CD4-positive, alpha-beta T cell (primary cell): ENCODE results near the gene SLC9A4. TPM values are rescaled to one million over a fixed set of nuclear protein-coding genes. Genes with fewer than 3 reads are reported as not detected.

Experiments
- ATAC-seq: fragments of 200-7000 bp; cut with Tn5 transposase; one replicate; pipeline ENCODE4 v1.10.0; 2022; ENCODE audit warnings: mild to moderate bottlenecking; ENCODE audit not compliant: poor library complexity
- CTCF ChIA-PET: fragments of 350-600 bp; sonication (Branson Sonifier 250); formaldehyde crosslinking; loops from one replicate; lab custom pipeline; 2021; ENCODE audit warnings: antibody characterized with exemption, inconsistent platforms; lab: Charles Lee
- POLR2A ChIA-PET: fragments of 350-600 bp; sonication (Branson Sonifier 250); formaldehyde crosslinking; loops from one replicate; lab custom pipeline; 2021; ENCODE audit warnings: antibody characterized with exemption, inconsistent platforms; lab: Charles Lee
- DNase-seq, 14 experiments: peaks; one replicate each; pipeline ENCODE4 v3.0.0-alpha.2; 2013 to 2020; ENCODE audit warnings: mixed read lengths in 2 of 14
- H3K27ac ChIP-seq, 2 donors: one replicate each; pipeline versions ENCODE4 v1.5.1 to v1.7.0; 2013; ENCODE audit warnings: low read length in 2 of 2, low read depth in 1 of 2, mild to moderate bottlenecking in 1 of 2
- H3K27me3 ChIP-seq, 2 experiments: 1 replicate in 1 of 2; 2 replicates in 1 of 2; pipeline versions ENCODE4 v1.6.1 to v1.7.0; 2013; ENCODE audit warnings: low read length in 2 of 2, control low read depth in 1 of 2, mild to moderate bottlenecking in 1 of 2, moderate library complexity in 1 of 2; ENCODE audit not compliant: insufficient read depth in 2 of 2, control insufficient read depth in 1 of 2
- H3K36me3 ChIP-seq: one replicate; pipeline ENCODE4 v1.6.1; 2013; ENCODE audit warnings: low read length, control low read depth; ENCODE audit not compliant: insufficient read depth
- H3K4me1 ChIP-seq: one replicate; pipeline ENCODE4 v1.6.1; 2013; ENCODE audit warnings: low read length, control low read depth; ENCODE audit not compliant: insufficient read depth
- H3K4me3 ChIP-seq: one replicate; pipeline ENCODE4 v1.5.1; 2013; ENCODE audit warnings: mild to moderate bottlenecking, low read length, moderate library complexity
- H3K9me3 ChIP-seq, 2 experiments: 1 replicate in 1 of 2; 2 replicates in 1 of 2; pipeline versions ENCODE4 v1.6.1 to v1.7.0; 2013; ENCODE audit warnings: low read length in 2 of 2, mild to moderate bottlenecking in 2 of 2, control low read depth in 1 of 2, moderate library complexity in 1 of 2; ENCODE audit not compliant: control insufficient read depth in 1 of 2, insufficient read depth in 1 of 2
- H3K27ac Mint-ChIP-seq: one replicate; pipeline ENCODE4 v1.8.0; 2020; ENCODE audit warnings: mixed read lengths
- H3K27me3 Mint-ChIP-seq: one replicate; pipeline ENCODE4 v1.8.0; 2021; ENCODE audit warnings: mixed read lengths
- H3K36me3 Mint-ChIP-seq: one replicate; pipeline ENCODE4 v1.8.0; 2021; ENCODE audit warnings: low read depth, mixed read lengths
- H3K4me1 Mint-ChIP-seq: one replicate; pipeline ENCODE4 v1.8.0; 2021; ENCODE audit warnings: low read depth, mixed read lengths
- H3K4me3 Mint-ChIP-seq: one replicate; pipeline ENCODE4 v1.8.0; 2020; ENCODE audit warnings: mild to moderate bottlenecking, mixed read lengths
- H3K9me3 Mint-ChIP-seq: one replicate; pipeline ENCODE4 v1.8.0; 2020; ENCODE audit warnings: mixed read lengths
- intact Hi-C, 2 experiments: fragments of 100-400 bp; cut with DNase I in 1 of 2; cut with micrococcal nuclease in 1 of 2; formaldehyde crosslinking; loops; one replicate each; pipeline versions ENCODE4 v1.15.1 to v1.9.0; 2023 to 2025; cut with DNase I, micrococcal nuclease
- total RNA-seq, 174 experiments: library from RNA in 2 of 174; stranded (reverse) in 2 of 174; gene quantifications; one replicate each; pipeline ENCODE4 v1.2.3 and lab custom pipeline; 2021 to 2026
- TF ChIP-seq, protein P1 (sequence below): fragments of 200-600 bp; IDR thresholded peaks from one replicate; pipeline ENCODE4 v1.8.0; 2022; ENCODE audit warnings: antibody characterized with exemption, mild to moderate bottlenecking

Gene SLC9A4
- total RNA-seq, 2 experiments from 2014 or later: not detected

DNA sequence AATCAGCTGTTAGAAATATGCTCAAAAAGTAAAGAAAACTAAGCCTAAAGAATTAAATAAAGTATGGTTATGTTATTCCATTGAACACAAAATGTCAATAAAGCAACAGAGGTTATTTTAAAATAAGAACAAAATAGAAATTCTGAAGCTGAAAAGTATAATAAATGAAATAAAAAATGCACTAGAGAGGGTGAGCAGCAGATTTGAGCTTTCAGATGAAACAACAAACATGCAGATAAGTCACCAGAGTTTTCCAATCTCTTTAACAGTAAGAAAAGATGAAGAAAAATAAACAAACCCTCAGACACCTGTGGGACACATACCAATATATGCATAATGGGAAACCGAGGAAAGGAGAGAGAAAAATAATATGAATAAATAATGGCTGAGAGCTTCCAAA, 76.0 kb downstream of the SLC9A4 start:
- H3K4me3 ChIP-seq: no peak overlapping the region
- no peaks in the 10 kb centered on the region for H3K36me3 ChIP-seq
- H3K9me3 ChIP-seq: peaks cover 11 to 17% of the 10 kb centered on the region in 2 experiments
- ChIA-PET CTCF (no interaction called here), POLR2A (no interaction called here)
- Mint-ChIP-seq H3K4me1 (no peaks in the 10 kb centered on the region), H3K27me3 (peaks cover 6% of the 10 kb centered on the region), H3K9me3 (peaks cover 21% of the 10 kb centered on the region), H3K4me3 (no peak overlapping the region), H3K36me3 (no peaks in the 10 kb centered on the region), H3K27ac (no peak overlapping the region)
- intact Hi-C loops: no loop called here
- TF ChIP-seq, protein P1, sequence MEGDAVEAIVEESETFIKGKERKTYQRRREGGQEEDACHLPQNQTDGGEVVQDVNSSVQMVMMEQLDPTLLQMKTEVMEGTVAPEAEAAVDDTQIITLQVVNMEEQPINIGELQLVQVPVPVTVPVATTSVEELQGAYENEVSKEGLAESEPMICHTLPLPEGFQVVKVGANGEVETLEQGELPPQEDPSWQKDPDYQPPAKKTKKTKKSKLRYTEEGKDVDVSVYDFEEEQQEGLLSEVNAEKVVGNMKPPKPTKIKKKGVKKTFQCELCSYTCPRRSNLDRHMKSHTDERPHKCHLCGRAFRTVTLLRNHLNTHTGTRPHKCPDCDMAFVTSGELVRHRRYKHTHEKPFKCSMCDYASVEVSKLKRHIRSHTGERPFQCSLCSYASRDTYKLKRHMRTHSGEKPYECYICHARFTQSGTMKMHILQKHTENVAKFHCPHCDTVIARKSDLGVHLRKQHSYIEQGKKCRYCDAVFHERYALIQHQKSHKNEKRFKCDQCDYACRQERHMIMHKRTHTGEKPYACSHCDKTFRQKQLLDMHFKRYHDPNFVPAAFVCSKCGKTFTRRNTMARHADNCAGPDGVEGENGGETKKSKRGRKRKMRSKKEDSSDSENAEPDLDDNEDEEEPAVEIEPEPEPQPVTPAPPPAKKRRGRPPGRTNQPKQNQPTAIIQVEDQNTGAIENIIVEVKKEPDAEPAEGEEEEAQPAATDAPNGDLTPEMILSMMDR: no peak
- H3K27me3 ChIP-seq: peaks cover 0 to 4% of the 10 kb centered on the region in 2 experiments
- no peak for ATAC-seq
- H3K27ac ChIP-seq: no peak overlapping the region
- no peak for DNase-seq
- H3K4me1 ChIP-seq: no peaks in the 10 kb centered on the region

DNA sequence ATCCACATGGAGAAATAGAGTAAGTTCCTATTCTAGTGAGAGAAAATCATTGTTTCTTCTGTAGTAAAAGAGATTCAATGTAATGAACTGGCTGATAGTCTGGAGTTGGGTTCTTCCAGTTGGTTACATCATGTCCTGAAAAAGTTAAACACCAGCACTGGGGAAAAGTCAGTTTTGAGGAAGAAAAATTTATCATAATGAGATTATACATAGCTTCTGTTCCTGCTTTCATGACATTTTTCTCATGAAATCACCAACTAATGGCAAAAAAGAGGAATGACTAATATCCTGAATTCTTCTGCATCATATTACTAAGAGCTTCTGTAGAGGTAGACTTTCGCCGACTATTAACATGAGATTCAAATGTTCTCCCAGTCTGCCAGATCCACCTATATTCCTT, 77.1 kb downstream of the SLC9A4 start:
- H3K9me3 Mint-ChIP-seq: peaks cover 21% of the 10 kb centered on the region
- intact Hi-C loops: no loop called here
- Histone ChIP-seq H3K27me3 (no peaks in the 10 kb centered on the region), H3K4me3 (no peak overlapping the region), H3K27ac (no peak overlapping the region), H3K9me3 (peaks cover 11 to 17% of the 10 kb centered on the region in 2 experiments), H3K4me1 (no peaks in the 10 kb centered on the region), H3K36me3 (no peaks in the 10 kb centered on the region)
- DNase-seq: no peak
- no peak for ATAC-seq
- no peak overlapping the region for H3K27ac Mint-ChIP-seq
- H3K4me3 Mint-ChIP-seq: no peak overlapping the region
- TF ChIP-seq, protein P1: no peak
- H3K4me1 Mint-ChIP-seq: no peaks in the 10 kb centered on the region
- CTCF ChIA-PET: interaction anchor here (0.8 kb wide), 1 partner anchor 525 kb away, joined by 3 read pairs; no protein-coding TSS in a partner anchor
- POLR2A ChIA-PET: no interaction called here
- no peaks in the 10 kb centered on the region for H3K36me3 Mint-ChIP-seq
- peaks cover 2% of the 10 kb centered on the region for H3K27me3 Mint-ChIP-seq

DNA sequence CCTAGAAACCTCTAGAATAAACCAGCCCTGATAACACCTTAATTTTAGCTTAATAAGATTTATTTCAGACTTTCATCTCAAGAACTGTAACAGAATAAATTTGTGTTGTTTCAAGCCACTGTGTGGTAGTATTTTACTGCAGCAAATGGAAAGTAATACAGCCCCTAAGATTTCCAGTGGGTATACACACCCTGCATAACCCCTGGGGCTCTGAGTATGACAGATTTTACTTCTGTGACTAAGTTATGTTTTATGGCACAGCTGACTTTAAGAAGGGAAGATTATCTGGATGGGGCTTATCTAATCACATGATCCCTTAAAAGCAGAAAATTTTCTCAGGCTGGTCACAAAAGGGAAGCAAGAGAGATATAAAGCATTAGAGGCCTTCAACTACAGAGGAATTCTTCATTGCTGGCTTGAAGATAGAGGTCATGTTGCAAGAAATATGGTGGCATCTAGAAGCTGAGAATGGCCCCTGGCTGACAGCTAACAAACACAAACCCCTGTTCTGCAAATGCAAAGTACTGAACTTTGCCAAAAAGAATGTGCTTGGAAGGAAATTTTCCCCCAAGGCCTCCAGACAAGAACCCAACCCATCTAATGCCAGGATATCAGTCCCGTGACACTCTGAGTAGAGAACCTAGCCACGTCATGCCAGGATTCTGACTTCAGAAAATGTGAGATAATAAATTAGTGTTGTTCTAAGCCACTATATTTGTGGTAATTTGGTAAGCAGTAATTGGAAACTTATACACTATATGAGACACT, 78.5 kb downstream of the SLC9A4 start:
- Histone ChIP-seq H3K4me3 (no peak overlapping the region), H3K27me3 (no peaks in the 10 kb centered on the region), H3K9me3 (peaks cover 6 to 17% of the 10 kb centered on the region in 2 experiments), H3K36me3 (no peaks in the 10 kb centered on the region), H3K4me1 (no peaks in the 10 kb centered on the region), H3K27ac (no peak overlapping the region)
- POLR2A ChIA-PET: no interaction called here
- intact Hi-C loops: no loop called here
- Mint-ChIP-seq H3K36me3 (no peaks in the 10 kb centered on the region), H3K4me3 (no peak overlapping the region), H3K9me3 (peaks cover 21% of the 10 kb centered on the region), H3K27ac (no peak overlapping the region), H3K27me3 (no peaks in the 10 kb centered on the region), H3K4me1 (no peaks in the 10 kb centered on the region)
- no peak for ATAC-seq
- no peak for DNase-seq
- CTCF ChIA-PET: no interaction called here
- TF ChIP-seq, protein P1: no peak
